HG02970 (cell line): ENCODE data around the gene EMC7.

ENCODE experiments used
- ATAC-seq: cut with Tn5 transposase; IDR thresholded peaks from one replicate; pipeline ENCODE4 v1.9.1; 2021; ENCODE audit warnings: mild to moderate bottlenecking, moderate library complexity, moderate number of reproducible peaks; ENCODE audit not compliant: unreplicated experiment, low FRiP score

EMC7 gene

GRCh38 chr15:34039790-34040113 lies 61.9 kb downstream of the EMC7 start:
- no peak for ATAC-seq

DNA sequence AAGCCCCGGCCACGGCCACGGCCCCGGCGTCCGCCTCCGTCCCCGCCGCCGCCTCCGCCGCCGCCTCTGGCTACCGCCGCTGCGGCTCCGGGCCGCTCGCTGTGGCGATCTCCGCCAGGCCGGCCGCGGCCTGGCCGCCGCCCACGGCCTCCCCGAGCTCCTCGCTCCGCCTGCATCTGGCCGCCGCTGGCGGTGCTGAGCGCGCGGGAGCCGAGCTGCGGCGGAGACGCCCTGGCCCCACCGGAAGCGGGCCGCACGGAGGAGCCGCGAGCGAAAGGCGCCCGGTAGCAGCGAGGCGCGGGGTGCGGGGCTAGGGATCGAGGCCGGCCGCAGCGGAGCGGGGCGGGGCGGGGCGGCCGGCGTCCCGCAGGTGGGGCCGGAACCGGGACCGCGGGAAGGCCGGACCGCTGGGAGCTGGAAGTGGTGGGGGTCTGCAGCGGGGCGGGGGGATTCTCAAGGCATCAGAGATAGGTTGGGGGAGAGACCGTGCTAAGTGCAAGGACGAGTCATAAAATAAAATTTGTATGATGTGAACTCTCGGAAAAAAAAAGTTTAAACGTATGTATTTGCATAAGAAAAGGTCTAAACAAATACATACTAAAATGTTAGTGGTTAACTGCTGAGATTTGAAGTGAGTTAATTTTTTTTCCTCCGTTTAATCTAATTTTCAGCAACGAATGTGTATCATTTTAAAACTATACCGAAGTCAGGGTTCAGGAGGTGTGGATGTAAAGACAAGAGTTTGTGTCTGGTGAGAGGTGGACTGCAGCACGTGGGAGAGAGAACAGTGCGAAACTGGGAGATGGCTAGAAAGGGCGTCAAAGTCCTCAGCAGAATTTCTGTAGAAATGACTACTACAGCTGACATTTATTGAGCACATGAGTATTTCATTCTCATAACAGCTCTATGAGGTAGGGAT lies 62.5 kb downstream of the EMC7 start, which contains the start of gene AVEN:
Gene AVEN, minus strand, starts transcription at position 334 of the 919 bp plus-strand sequence. Its CDS starts 158 bp downstream, at position 176.
- ATAC-seq: peak; percentile 47

DNA sequence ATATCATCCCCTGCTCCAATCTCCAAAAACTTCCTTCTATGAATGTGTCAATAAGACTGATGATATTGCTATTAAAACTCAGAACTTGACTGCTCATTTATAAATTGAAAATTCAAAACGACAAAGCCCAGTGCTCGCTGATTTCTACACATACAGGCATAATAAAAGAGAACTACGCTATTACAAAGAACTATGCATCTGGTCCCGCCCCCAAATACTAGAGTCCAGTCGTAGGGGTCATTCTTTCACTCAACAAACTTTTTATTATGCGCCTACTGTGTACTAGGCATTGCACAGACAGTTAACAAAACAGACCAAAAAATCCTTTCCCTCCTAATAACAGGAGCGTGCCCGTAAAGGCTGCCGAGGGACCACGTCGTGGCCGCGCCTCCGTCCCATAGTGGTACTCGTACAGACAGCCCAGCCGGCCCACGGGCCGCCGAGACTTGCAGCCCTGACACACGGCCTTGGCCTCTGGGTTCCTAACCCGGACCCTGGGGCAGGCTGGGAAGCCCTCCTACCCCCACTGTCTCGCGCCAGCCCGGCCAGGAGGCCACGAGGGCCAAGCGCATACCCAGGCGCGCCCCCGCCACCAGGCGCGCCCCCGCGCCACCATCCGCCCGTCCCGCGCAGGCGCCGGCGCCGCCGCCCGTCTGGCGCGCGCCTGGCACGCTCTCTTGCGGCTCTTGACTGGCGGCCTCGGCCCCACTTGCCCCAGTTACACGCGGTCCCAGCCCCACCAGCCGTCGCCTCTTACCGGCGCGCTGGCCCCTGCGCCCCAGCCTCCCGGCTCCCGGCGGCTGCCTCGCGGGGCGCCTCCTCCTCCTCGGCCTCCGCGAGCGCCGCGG lies 63.4 kb downstream of the EMC7 start:
- ATAC-seq: peak; percentile 80
